ENCODE data around the gene BTRC.

Gene BTRC

GRCh38 chr10:101451261-101451660, 97.3 kb downstream of the BTRC start:
- no peak for TF ChIP-seq CTCF (IDR thresholded peaks at IDR 0.05)

GRCh38 chr10:101451667-101452069, 97.7 kb downstream of the BTRC start:
- no peak for TF ChIP-seq CTCF (IDR thresholded peaks at IDR 0.05)

- no peak for TF ChIP-seq CTCF (IDR thresholded peaks at IDR 0.05)
Observed at GRCh38 chr10:101452176-101452575, 98.2 kb downstream of the BTRC start.

GRCh38 chr10:101452593-101452992, 98.6 kb downstream of the BTRC start:
- no peak for TF ChIP-seq CTCF (IDR thresholded peaks at IDR 0.05)

GRCh38 chr10:101453318-101453717, 99.4 kb downstream of the BTRC start:
- no peak for TF ChIP-seq CTCF (IDR thresholded peaks at IDR 0.05)

- TF ChIP-seq CTCF (IDR thresholded peaks at IDR 0.05), result no peak
Observed at GRCh38 chr10:101453791-101454718, 100.1 kb downstream of the BTRC start.

GRCh38 chr10:101458869-101459268, 104.9 kb downstream of the BTRC start:
- no peak for TF ChIP-seq CTCF (IDR thresholded peaks at IDR 0.05)
